ENCODE measurements around the gene PPL.

Gene PPL

DNA sequence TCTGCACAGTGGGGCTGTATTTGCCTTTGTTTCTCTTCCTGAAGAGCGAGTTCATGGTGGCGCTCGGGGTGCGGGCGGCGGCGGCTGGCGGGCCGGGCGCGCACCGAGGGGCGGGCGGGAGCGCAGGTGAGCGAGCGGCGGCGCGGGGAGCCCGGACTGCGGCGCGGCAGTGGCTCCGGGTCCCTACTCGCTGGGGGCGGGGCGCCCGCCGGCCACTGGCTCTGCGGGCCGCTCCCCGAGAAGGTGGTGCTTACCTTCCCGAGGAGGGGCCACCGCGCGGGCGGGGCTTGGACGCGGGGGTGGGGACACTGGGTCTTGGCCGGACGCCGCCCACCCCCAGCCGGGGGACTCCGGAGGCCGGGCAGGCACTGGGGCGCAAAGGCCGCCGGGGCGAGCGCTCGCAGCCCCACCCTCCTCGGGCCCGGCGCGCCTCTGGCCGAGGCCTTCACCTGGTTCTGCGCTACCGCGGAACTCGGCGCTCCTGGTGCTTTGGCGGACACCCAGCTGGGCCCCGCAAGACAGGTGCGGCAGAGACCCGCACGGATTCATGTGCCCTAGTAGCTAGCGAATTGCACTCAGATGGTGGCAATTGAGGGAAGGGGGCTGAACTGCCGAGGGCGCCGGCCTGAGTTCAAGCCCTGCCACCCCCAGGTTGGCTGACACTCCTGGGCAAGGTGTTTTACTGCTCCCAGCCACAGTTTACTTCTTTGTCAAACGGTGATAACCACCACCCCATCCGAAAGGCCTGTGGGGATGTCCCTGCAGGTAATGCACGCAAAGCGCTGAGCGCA, at the start of gene PPL:
PPL (minus strand) TSS at position 158 of the 791 bp plus-strand sequence; CDS start at position 55, 103 bp downstream.
- Histone ChIP-seq H3K27me3 (ENCODE audit: control insufficient read depth in 2 of 2, insufficient read depth in 2 of 2, low read length in 2 of 2) (no peaks in the 10 kb centered on the region), H3K27ac (ENCODE audit: low read depth in 2 of 2, low read length in 2 of 2) (peak within 1 kb of the TSS; percentile 77 to 90), H3K4me3 (ENCODE audit: low read length in 2 of 2) (peak within 1 kb of the TSS; percentile 69 to 78), H3K36me3 (ENCODE audit: control insufficient read depth in 2 of 2, insufficient read depth in 2 of 2, low read length in 2 of 2) (no peaks in the 10 kb centered on the region), H3K9me3 (ENCODE audit: control insufficient read depth in 2 of 2, low read length in 2 of 2) (no peaks in the 10 kb centered on the region), H3K4me1 (ENCODE audit: control insufficient read depth in 2 of 2, insufficient read depth in 2 of 2, low read length in 2 of 2) (peaks cover 4 to 13% of the 10 kb centered on the region in 2 donors), H3K9ac (ENCODE audit: low read depth in 1 of 2, low read length in 2 of 2) (peak within 1 kb of the TSS; percentile 65)

DNA sequence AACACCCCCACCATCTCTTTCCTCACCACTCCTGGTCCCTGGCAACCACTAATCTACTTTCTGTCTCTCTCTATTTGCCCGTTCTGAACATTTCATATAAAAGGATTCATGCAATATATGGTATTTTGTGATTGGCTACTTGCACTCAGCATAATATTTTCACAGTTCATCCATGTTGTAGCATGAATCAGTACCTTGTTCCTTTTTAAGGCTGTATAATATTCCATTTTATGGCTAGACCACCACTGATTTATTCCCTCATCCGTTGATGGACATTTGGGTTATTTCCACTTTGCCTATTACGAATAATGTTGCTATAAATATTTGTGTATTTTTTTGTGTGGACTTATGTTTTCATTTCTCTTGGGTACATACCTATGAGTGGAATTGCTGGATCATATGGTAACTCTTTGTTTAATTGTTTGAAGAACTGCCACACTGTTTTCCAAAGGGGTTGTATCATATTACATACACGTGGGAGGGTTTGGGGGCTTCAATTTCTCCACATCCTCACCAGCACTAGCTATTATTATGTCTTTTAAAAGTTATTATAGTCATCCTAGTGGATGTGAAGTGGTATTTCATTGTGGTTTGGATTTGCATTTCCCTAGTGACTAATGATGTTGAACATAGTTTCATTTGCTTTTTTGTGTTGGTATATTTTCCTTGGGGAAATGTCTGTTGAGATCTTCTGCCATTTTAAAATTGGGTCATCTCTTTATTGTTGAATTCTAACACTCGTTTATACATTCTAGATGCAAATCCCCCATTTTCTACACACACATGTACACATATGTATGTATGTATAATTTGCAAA, 47.4 kb upstream of the PPL start:
- H3K9me3 ChIP-seq (ENCODE audit: control insufficient read depth in 2 of 2, low read length in 2 of 2) = no peaks in the 10 kb centered on the region
- H3K27ac ChIP-seq (ENCODE audit: low read depth in 2 of 2, low read length in 2 of 2) = no peak overlapping the region
- H3K9ac ChIP-seq (ENCODE audit: low read depth in 1 of 2, low read length in 2 of 2) = no peak overlapping the region
- H3K27me3 ChIP-seq (ENCODE audit: control insufficient read depth in 2 of 2, insufficient read depth in 2 of 2, low read length in 2 of 2) = peaks cover 3 to 7% of the 10 kb centered on the region in 2 donors
- no peak overlapping the region for H3K4me3 ChIP-seq (ENCODE audit: low read length in 2 of 2)
- H3K4me1 ChIP-seq (ENCODE audit: control insufficient read depth in 2 of 2, insufficient read depth in 2 of 2, low read length in 2 of 2) = no peaks in the 10 kb centered on the region
- H3K36me3 ChIP-seq (ENCODE audit: control insufficient read depth in 2 of 2, insufficient read depth in 2 of 2, low read length in 2 of 2) = no peaks in the 10 kb centered on the region

DNA sequence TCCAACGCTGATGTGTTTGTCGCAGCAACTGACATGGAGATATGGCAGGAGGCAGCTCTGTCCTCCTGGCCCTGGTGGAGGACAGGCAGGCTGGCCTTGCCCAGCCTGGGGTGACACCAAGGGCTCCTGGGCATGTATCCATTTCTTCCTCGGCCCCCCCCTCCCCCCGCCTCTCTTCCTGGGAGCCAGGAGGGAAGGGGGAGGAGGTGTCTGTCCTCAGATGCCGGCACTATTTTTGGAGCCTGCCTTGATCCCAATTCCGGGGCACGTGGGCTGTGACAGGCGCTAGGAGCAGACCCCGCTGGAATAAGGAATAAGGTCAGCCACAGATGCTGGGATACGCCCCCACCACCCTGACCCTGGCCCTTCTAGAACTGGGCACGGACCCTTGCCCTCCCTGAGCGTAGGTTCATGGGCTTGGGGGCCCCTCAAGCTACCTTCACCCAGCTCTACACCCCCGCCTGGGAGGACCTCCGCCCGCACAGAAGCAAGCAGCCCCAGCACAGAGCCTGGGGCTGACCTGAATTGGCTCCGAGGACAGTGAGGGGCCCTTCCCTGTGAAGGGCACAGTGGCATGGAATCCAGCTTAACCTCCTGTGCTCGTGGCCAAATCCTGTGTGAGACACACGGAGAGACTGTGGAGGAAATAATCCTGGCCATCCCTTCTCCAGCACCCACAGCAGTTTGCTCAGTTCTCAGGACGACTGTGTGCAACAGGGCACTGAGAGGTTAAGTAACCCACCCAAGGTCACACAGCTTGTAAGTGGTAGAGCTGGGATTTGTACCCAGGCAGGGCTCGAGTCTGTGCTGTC, 45.3 kb upstream of the PPL start:
- H3K27me3 ChIP-seq (ENCODE audit: control insufficient read depth in 2 of 2, insufficient read depth in 2 of 2, low read length in 2 of 2) = no peaks in the 10 kb centered on the region
- H3K27ac ChIP-seq (ENCODE audit: low read depth in 2 of 2, low read length in 2 of 2) = no peak overlapping the region
- no peaks in the 10 kb centered on the region for H3K4me1 ChIP-seq (ENCODE audit: control insufficient read depth in 2 of 2, insufficient read depth in 2 of 2, low read length in 2 of 2)
- no peaks in the 10 kb centered on the region for H3K9me3 ChIP-seq (ENCODE audit: control insufficient read depth in 2 of 2, low read length in 2 of 2)
- no peak overlapping the region for H3K9ac ChIP-seq (ENCODE audit: low read depth in 1 of 2, low read length in 2 of 2)
- no peaks in the 10 kb centered on the region for H3K36me3 ChIP-seq (ENCODE audit: control insufficient read depth in 2 of 2, insufficient read depth in 2 of 2, low read length in 2 of 2)
- no peak overlapping the region for H3K4me3 ChIP-seq (ENCODE audit: low read length in 2 of 2)

- Histone ChIP-seq H3K4me1 (ENCODE audit: control insufficient read depth in 2 of 2, insufficient read depth in 2 of 2, low read length in 2 of 2) (peaks cover 4 to 5% of the 10 kb centered on the region in 2 donors), H3K27ac (ENCODE audit: low read depth in 2 of 2, low read length in 2 of 2) (no peak overlapping the region), H3K36me3 (ENCODE audit: control insufficient read depth in 2 of 2, insufficient read depth in 2 of 2, low read length in 2 of 2) (no peaks in the 10 kb centered on the region), H3K4me3 (ENCODE audit: low read length in 2 of 2) (no peak overlapping the region), H3K9me3 (ENCODE audit: control insufficient read depth in 2 of 2, low read length in 2 of 2) (no peaks in the 10 kb centered on the region), H3K27me3 (ENCODE audit: control insufficient read depth in 2 of 2, insufficient read depth in 2 of 2, low read length in 2 of 2) (no peaks in the 10 kb centered on the region), H3K9ac (ENCODE audit: low read depth in 1 of 2, low read length in 2 of 2) (no peak overlapping the region)
Observed at GRCh38 chr16:4981473-4981872, 44.5 kb upstream of the PPL start.

DNA sequence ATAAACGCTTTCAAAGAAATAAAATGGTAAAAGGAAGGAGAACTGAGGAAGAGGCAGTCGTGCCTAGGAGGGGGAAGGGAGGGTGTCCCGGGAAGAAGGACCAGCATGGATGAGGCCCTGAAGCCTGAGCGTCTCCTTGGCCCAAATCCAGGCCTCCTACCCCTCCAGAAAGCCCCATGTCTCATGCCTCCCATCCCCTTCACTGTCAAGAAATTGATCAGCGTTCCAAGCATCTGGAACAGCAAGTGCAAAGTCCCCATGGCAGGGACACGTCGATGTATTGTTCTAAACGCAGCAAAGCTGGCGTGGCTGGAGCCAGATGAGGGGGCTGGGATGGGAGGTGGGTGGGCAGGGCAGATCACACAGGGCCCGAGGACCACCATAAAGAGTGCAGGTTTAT, 43.7 kb upstream of the PPL start:
- no peak overlapping the region for H3K4me3 ChIP-seq (ENCODE audit: low read length in 2 of 2)
- H3K4me1 ChIP-seq (ENCODE audit: control insufficient read depth in 2 of 2, insufficient read depth in 2 of 2, low read length in 2 of 2) = peaks cover 7 to 8% of the 10 kb centered on the region in 2 donors
- no peaks in the 10 kb centered on the region for H3K36me3 ChIP-seq (ENCODE audit: control insufficient read depth in 2 of 2, insufficient read depth in 2 of 2, low read length in 2 of 2)
- no peak overlapping the region for H3K9ac ChIP-seq (ENCODE audit: low read depth in 1 of 2, low read length in 2 of 2)
- H3K27me3 ChIP-seq (ENCODE audit: control insufficient read depth in 2 of 2, insufficient read depth in 2 of 2, low read length in 2 of 2) = no peaks in the 10 kb centered on the region
- no peaks in the 10 kb centered on the region for H3K9me3 ChIP-seq (ENCODE audit: control insufficient read depth in 2 of 2, low read length in 2 of 2)
- H3K27ac ChIP-seq (ENCODE audit: low read depth in 2 of 2, low read length in 2 of 2) = no peak overlapping the region

- Histone ChIP-seq H3K27me3 (ENCODE audit: control insufficient read depth in 2 of 2, insufficient read depth in 2 of 2, low read length in 2 of 2) (no peaks in the 10 kb centered on the region), H3K4me3 (ENCODE audit: low read length in 2 of 2) (no peak overlapping the region), H3K4me1 (ENCODE audit: control insufficient read depth in 2 of 2, insufficient read depth in 2 of 2, low read length in 2 of 2) (peaks cover 7 to 8% of the 10 kb centered on the region in 2 donors), H3K27ac (ENCODE audit: low read depth in 2 of 2, low read length in 2 of 2) (no peak overlapping the region), H3K36me3 (ENCODE audit: control insufficient read depth in 2 of 2, insufficient read depth in 2 of 2, low read length in 2 of 2) (no peaks in the 10 kb centered on the region), H3K9ac (ENCODE audit: low read depth in 1 of 2, low read length in 2 of 2) (no peak overlapping the region), H3K9me3 (ENCODE audit: control insufficient read depth in 2 of 2, low read length in 2 of 2) (no peaks in the 10 kb centered on the region)
Observed at GRCh38 chr16:4979736-4980660, 43.0 kb upstream of the PPL start.

GRCh38 chr16:4979164-4979563, 42.2 kb upstream of the PPL start:
- Histone ChIP-seq H3K27ac (ENCODE audit: low read depth in 2 of 2, low read length in 2 of 2) (no peak overlapping the region), H3K36me3 (ENCODE audit: control insufficient read depth in 2 of 2, insufficient read depth in 2 of 2, low read length in 2 of 2) (no peaks in the 10 kb centered on the region), H3K27me3 (ENCODE audit: control insufficient read depth in 2 of 2, insufficient read depth in 2 of 2, low read length in 2 of 2) (no peaks in the 10 kb centered on the region), H3K9ac (ENCODE audit: low read depth in 1 of 2, low read length in 2 of 2) (no peak overlapping the region), H3K9me3 (ENCODE audit: control insufficient read depth in 2 of 2, low read length in 2 of 2) (no peaks in the 10 kb centered on the region), H3K4me1 (ENCODE audit: control insufficient read depth in 2 of 2, insufficient read depth in 2 of 2, low read length in 2 of 2) (peaks cover 7 to 8% of the 10 kb centered on the region in 2 donors), H3K4me3 (ENCODE audit: low read length in 2 of 2) (no peak overlapping the region)

GRCh38 chr16:4976611-4977145, 39.7 kb upstream of the PPL start:
- Histone ChIP-seq H3K36me3 (ENCODE audit: control insufficient read depth in 2 of 2, insufficient read depth in 2 of 2, low read length in 2 of 2) (no peaks in the 10 kb centered on the region), H3K27ac (ENCODE audit: low read depth in 2 of 2, low read length in 2 of 2) (peak overlapping the region; percentile 61 to 77), H3K9ac (ENCODE audit: low read depth in 1 of 2, low read length in 2 of 2) (peak overlapping the region in 1 of 2 donors; percentile 9), H3K27me3 (ENCODE audit: control insufficient read depth in 2 of 2, insufficient read depth in 2 of 2, low read length in 2 of 2) (no peaks in the 10 kb centered on the region), H3K4me3 (ENCODE audit: low read length in 2 of 2) (no peak overlapping the region), H3K9me3 (ENCODE audit: control insufficient read depth in 2 of 2, low read length in 2 of 2) (no peaks in the 10 kb centered on the region), H3K4me1 (ENCODE audit: control insufficient read depth in 2 of 2, insufficient read depth in 2 of 2, low read length in 2 of 2) (peaks cover 7 to 8% of the 10 kb centered on the region in 2 donors)

DNA sequence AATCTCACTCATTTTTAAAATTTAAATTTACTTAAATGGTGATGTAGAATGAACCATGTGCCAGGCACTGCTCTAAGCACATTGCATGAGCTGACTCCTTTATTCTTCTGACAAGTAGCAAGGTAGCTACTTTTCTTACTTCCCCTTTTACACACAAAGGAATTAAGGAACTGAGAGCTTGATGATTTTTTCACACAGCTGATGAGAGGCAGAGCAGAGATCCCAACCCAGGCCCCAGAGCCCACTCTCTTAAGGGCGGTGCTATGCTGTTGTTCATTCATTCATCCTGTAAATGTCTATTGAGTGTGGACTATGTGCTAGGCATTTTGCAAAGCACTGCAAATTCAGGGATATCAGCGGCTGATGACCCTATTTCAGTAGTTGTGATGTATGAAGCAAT, 39.1 kb upstream of the PPL start:
- H3K36me3 ChIP-seq (ENCODE audit: control insufficient read depth in 2 of 2, insufficient read depth in 2 of 2, low read length in 2 of 2) = no peaks in the 10 kb centered on the region
- H3K27ac ChIP-seq (ENCODE audit: low read depth in 2 of 2, low read length in 2 of 2) = peak overlapping the region; percentile 61 to 77
- no peaks in the 10 kb centered on the region for H3K27me3 ChIP-seq (ENCODE audit: control insufficient read depth in 2 of 2, insufficient read depth in 2 of 2, low read length in 2 of 2)
- H3K9me3 ChIP-seq (ENCODE audit: control insufficient read depth in 2 of 2, low read length in 2 of 2) = no peaks in the 10 kb centered on the region
- H3K4me1 ChIP-seq (ENCODE audit: control insufficient read depth in 2 of 2, insufficient read depth in 2 of 2, low read length in 2 of 2) = peaks cover 7 to 8% of the 10 kb centered on the region in 2 donors
- H3K4me3 ChIP-seq (ENCODE audit: low read length in 2 of 2) = no peak overlapping the region
- H3K9ac ChIP-seq (ENCODE audit: low read depth in 1 of 2, low read length in 2 of 2) = peak overlapping the region in 1 of 2 donors; percentile 9

Data from mucosa of rectum (tissue), 2 donors.